ENCODE measurements around the gene AGRP. TPM values are rescaled to one million over a fixed set of nuclear protein-coding genes. Genes with fewer than 3 reads are reported as not detected.

Gene AGRP
- total and polyA plus RNA-seq, 9 donors = not detected

DNA sequence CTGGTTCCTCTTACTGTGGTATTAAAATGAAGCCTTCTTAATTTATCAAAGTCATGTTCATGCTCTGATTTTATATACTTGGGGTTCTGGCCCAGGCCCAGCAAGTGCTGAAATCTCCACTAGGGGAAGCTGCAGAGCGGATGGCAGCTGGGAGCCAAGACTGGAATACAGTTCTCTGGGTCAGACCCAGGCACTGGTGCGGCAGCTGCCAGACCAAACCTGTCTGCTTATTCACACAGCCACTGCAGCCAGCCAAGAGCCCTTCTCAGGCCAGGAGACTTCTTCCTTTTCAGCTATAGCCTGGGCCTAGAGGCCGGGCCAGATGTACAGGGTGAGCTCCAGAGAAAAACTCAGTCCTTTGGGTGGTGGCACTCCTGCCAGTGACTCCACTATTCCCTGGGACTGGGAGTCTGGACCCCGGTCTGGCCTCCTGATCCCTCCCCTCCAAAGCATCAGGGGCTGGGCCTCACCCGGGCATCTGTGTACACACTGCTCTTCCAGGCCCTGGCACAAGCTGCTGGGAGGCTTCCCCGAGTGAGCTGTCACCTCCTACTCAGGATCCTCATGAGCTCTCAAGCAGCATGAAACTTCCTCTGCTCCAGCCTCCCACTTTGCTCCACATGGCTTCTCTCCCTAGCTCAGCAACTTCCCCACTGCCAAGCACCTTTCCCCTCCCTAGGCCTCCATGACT lies 26.8 kb downstream of the AGRP start:
- peak; percentile 86 for DNase-seq
- H3K4me3 ChIP-seq (ENCODE audit: low read length) = no peak overlapping the region
- WGBS (ENCODE audit: insufficient coverage) = 29% methylated on average over 6 of the region's 6 CpGs
- H3K4me1 ChIP-seq (ENCODE audit: control insufficient read depth, insufficient read depth, low read length) = peaks cover 78% of the 10 kb centered on the region
- no peaks in the 10 kb centered on the region for H3K27me3 ChIP-seq (ENCODE audit: control insufficient read depth, insufficient read depth, low read length)
- peaks cover 21% of the 10 kb centered on the region for H3K36me3 ChIP-seq (ENCODE audit: control insufficient read depth, insufficient read depth, low read length)
- no peaks in the 10 kb centered on the region for H3K9me3 ChIP-seq (replicated peaks; ENCODE audit: control insufficient read depth, low read depth, low read length)
- peak overlapping the region; percentile 91 for H3K27ac ChIP-seq (ENCODE audit: low read length)

DNA sequence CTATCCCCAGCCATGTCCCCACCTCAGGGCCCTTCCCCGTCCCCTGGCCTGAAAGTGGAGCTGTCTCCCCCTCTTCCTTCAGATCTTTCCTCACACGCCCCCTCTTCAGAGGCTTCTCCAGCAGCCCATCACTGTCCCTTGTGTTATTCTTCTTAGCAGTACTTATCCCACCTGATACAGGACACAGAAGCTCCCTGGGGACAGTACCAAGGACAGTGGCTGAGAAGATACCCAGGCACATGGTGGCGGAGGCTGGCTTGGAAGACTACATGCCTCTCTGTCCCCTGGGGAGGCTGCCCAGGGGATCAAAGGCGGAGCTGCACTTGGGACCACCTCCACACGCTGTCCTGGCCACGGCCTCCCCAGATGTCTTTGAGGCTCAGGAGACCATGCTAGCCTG lies 28.5 kb downstream of the AGRP start:
- no peak for DNase-seq
- peaks cover 23% of the 10 kb centered on the region for H3K36me3 ChIP-seq (ENCODE audit: control insufficient read depth, insufficient read depth, low read length)
- H3K27me3 ChIP-seq (ENCODE audit: control insufficient read depth, insufficient read depth, low read length) = no peaks in the 10 kb centered on the region
- no peak overlapping the region for H3K27ac ChIP-seq (ENCODE audit: low read length)
- peaks cover 78% of the 10 kb centered on the region for H3K4me1 ChIP-seq (ENCODE audit: control insufficient read depth, insufficient read depth, low read length)
- no peaks in the 10 kb centered on the region for H3K9me3 ChIP-seq (replicated peaks; ENCODE audit: control insufficient read depth, low read depth, low read length)
- H3K4me3 ChIP-seq (ENCODE audit: low read length) = no peak overlapping the region
- 80% methylated on average over 2 of the region's 6 CpGs for WGBS (ENCODE audit: insufficient coverage)

GRCh38 chr16:67454104-67454503 lies 29.2 kb downstream of the AGRP start:
- WGBS (ENCODE audit: insufficient coverage) = 76% methylated on average over 5 of the region's 5 CpGs
- H3K27me3 ChIP-seq (ENCODE audit: control insufficient read depth, insufficient read depth, low read length) = no peaks in the 10 kb centered on the region
- H3K4me3 ChIP-seq (ENCODE audit: low read length) = no peak overlapping the region
- H3K4me1 ChIP-seq (ENCODE audit: control insufficient read depth, insufficient read depth, low read length) = peaks cover 78% of the 10 kb centered on the region
- H3K36me3 ChIP-seq (ENCODE audit: control insufficient read depth, insufficient read depth, low read length) = peaks cover 26% of the 10 kb centered on the region
- H3K27ac ChIP-seq (ENCODE audit: low read length) = no peak overlapping the region
- no peak for DNase-seq
- no peaks in the 10 kb centered on the region for H3K9me3 ChIP-seq (replicated peaks; ENCODE audit: control insufficient read depth, low read depth, low read length)

- 26% methylated on average over 2 of the region's 2 CpGs for WGBS (ENCODE audit: insufficient coverage)
- Histone ChIP-seq H3K4me1 (ENCODE audit: control insufficient read depth, insufficient read depth, low read length) (peaks cover 76% of the 10 kb centered on the region), H3K4me3 (ENCODE audit: low read length) (no peak overlapping the region), H3K27ac (ENCODE audit: low read length) (peak overlapping the region; percentile 77), H3K36me3 (ENCODE audit: control insufficient read depth, insufficient read depth, low read length) (peaks cover 26% of the 10 kb centered on the region), H3K27me3 (ENCODE audit: control insufficient read depth, insufficient read depth, low read length) (no peaks in the 10 kb centered on the region), H3K9me3 (replicated peaks; ENCODE audit: control insufficient read depth, low read depth, low read length) (no peaks in the 10 kb centered on the region)
- DNase-seq = peak; percentile 71
Measured at GRCh38 chr16:67451704-67452435, 31.5 kb downstream of the AGRP start.

DNA sequence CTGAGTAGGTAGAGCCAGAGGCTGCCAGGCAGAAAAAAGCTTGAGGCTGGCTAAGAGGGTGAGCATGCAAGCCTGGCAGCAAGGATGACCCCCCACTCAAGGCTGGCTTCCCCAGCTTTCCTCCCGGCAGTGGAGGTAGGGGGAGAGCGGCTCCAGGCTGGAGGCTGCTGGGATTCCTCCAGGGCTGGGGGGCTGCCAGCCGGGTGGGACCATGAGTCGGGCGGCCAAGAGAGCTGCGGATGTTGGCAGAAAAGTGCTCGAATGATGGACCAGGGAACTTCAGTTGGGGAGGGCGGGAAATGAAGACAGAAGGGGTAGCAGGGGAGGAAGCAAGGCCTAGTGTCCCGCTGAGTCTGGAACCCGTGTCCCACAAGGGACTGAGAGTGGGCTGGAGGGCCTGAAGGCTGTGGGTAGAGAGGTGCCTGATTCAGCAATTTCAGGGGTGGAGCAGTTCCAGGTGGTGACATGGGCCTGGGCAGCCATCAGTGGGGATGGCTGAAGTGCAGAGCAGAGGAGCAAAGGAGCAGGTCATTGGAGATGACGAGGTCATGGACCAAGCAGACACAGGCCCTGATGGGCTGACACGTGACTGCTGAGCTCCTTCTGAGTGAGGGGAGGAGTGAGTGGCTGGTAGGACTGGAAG lies 32.2 kb downstream of the AGRP start:
- H3K36me3 ChIP-seq (ENCODE audit: control insufficient read depth, insufficient read depth, low read length) = peaks cover 26% of the 10 kb centered on the region

GRCh38 chr16:67449739-67450138 lies 33.6 kb downstream of the AGRP start:
- no peak overlapping the region for H3K4me3 ChIP-seq (ENCODE audit: low read length)
- no peaks in the 10 kb centered on the region for H3K9me3 ChIP-seq (replicated peaks; ENCODE audit: control insufficient read depth, low read depth, low read length)
- H3K27ac ChIP-seq (ENCODE audit: low read length) = peak overlapping the region; percentile 13
- no peak for DNase-seq
- no peaks in the 10 kb centered on the region for H3K27me3 ChIP-seq (ENCODE audit: control insufficient read depth, insufficient read depth, low read length)
- peaks cover 81% of the 10 kb centered on the region for H3K4me1 ChIP-seq (ENCODE audit: control insufficient read depth, insufficient read depth, low read length)
- 71% methylated on average over 3 of the region's 3 CpGs for WGBS (ENCODE audit: insufficient coverage)
- H3K36me3 ChIP-seq (ENCODE audit: control insufficient read depth, insufficient read depth, low read length) = peaks cover 30% of the 10 kb centered on the region

More for the DNA sequence above, 32.2 kb downstream of the AGRP start:
- WGBS (ENCODE audit: insufficient coverage) = 42% methylated on average over 10 of the region's 12 CpGs
- Histone ChIP-seq H3K4me3 (ENCODE audit: low read length) (no peak overlapping the region), H3K9me3 (replicated peaks; ENCODE audit: control insufficient read depth, low read depth, low read length) (no peaks in the 10 kb centered on the region), H3K27ac (ENCODE audit: low read length) (peak overlapping the region; percentile 77), H3K27me3 (ENCODE audit: control insufficient read depth, insufficient read depth, low read length) (no peaks in the 10 kb centered on the region), H3K4me1 (ENCODE audit: control insufficient read depth, insufficient read depth, low read length) (peaks cover 76% of the 10 kb centered on the region)
- DNase-seq = peak; percentile 79

GRCh38 chr16:67449336-67449735 lies 34.0 kb downstream of the AGRP start:
- Histone ChIP-seq H3K4me1 (ENCODE audit: control insufficient read depth, insufficient read depth, low read length) (peaks cover 85% of the 10 kb centered on the region), H3K36me3 (ENCODE audit: control insufficient read depth, insufficient read depth, low read length) (peaks cover 30% of the 10 kb centered on the region), H3K9me3 (replicated peaks; ENCODE audit: control insufficient read depth, low read depth, low read length) (no peaks in the 10 kb centered on the region), H3K27me3 (ENCODE audit: control insufficient read depth, insufficient read depth, low read length) (no peaks in the 10 kb centered on the region), H3K4me3 (ENCODE audit: low read length) (no peak overlapping the region), H3K27ac (ENCODE audit: low read length) (peak overlapping the region; percentile 13)
- 55% methylated on average over 2 of the region's 2 CpGs for WGBS (ENCODE audit: insufficient coverage)
- DNase-seq = peak; percentile 63

DNA sequence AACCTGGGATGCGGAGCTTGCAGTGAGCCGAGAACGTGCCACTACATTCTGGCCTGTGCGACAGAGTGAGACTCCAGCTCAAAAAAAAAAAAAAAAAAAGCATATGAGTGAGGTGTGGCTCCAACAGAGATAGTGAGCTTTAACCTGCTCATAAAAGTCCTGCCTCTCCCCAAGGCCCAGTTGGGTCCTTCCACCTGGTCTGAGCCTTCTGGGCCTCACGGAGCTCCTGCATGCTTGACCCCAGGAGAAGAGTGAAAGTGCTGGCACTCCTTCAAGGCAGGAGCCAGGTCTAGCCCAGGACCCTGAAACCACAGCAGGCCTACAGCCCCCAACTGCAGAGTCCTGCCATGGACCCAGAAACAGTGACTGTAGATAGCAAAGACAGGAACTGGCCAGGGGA lies 34.8 kb downstream of the AGRP start:
- Histone ChIP-seq H3K9me3 (replicated peaks; ENCODE audit: control insufficient read depth, low read depth, low read length) (no peaks in the 10 kb centered on the region), H3K4me1 (ENCODE audit: control insufficient read depth, insufficient read depth, low read length) (peaks cover 92% of the 10 kb centered on the region), H3K4me3 (ENCODE audit: low read length) (no peak overlapping the region), H3K36me3 (ENCODE audit: control insufficient read depth, insufficient read depth, low read length) (peaks cover 30% of the 10 kb centered on the region), H3K27ac (ENCODE audit: low read length) (no peak overlapping the region), H3K27me3 (ENCODE audit: control insufficient read depth, insufficient read depth, low read length) (no peaks in the 10 kb centered on the region)
- no peak for DNase-seq
- WGBS (ENCODE audit: insufficient coverage) = 90% methylated on average over 1 of the region's 5 CpGs

DNA sequence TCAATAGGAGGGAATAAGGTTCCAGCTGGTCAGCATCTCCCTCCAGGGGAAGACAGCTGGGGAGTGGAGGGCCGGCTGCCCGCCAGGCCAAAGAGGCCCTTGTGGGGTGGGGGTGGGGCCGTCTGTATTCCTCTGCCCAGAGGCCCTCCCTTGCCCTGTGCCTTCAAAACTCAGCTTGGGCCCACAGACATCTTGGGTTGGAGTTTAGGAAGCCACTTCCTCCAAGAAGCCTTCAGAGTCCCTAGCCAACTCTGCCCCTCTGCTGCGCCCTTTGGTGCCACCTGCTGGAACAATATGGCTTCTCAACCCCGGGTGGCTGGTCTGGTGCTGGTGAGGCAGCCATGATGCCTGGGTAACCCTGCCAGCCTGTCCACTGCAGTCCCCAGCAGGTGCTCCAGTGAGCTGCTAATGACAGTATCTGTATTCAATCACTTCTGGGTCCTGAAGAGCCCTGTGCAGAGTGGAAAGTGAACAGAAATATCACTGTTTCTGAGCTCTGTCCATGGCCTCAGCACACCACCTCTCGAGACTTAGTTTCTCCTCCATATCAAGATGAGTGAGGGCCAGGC lies 35.8 kb downstream of the AGRP start:
- peak; percentile 85 for DNase-seq
- Histone ChIP-seq H3K36me3 (ENCODE audit: control insufficient read depth, insufficient read depth, low read length) (peaks cover 20% of the 10 kb centered on the region), H3K27ac (ENCODE audit: low read length) (peak overlapping the region; percentile 52), H3K9me3 (replicated peaks; ENCODE audit: control insufficient read depth, low read depth, low read length) (no peaks in the 10 kb centered on the region), H3K27me3 (ENCODE audit: control insufficient read depth, insufficient read depth, low read length) (no peaks in the 10 kb centered on the region), H3K4me3 (ENCODE audit: low read length) (no peak overlapping the region), H3K4me1 (ENCODE audit: control insufficient read depth, insufficient read depth, low read length) (peaks cover 98% of the 10 kb centered on the region)
- 61% methylated on average over 2 of the region's 6 CpGs for WGBS (ENCODE audit: insufficient coverage)

DNA sequence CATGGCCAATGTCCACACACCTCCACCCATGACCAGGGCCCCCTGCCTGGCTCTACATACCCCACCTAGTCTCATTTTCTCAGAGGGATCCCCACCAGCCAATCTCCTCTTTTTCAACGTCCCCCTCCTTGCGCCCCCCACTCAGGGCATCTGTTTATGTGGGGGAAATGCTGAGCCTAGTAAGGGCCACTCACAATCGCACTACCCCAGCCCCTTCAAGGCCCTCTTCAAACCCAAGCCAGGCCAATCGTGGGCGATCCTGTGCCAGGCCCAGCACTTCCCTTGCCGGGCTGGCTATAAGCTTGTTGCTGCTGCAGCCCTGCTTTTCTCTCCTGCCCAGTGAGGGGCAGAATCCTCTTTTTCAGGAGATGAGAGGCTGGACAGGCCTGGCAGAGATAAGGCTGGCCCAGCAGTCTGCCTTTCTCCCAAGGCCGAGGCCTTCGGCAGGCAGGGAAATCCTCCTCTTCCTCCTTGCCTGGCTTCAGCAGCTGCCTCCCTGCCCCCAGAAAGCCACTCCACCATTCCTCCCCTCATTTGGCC lies 36.3 kb downstream of the AGRP start:
- no peak overlapping the region for H3K4me3 ChIP-seq (ENCODE audit: low read length)
- DNase-seq = no peak
- peaks cover 98% of the 10 kb centered on the region for H3K4me1 ChIP-seq (ENCODE audit: control insufficient read depth, insufficient read depth, low read length)
- WGBS (ENCODE audit: insufficient coverage) = 70% methylated on average over 3 of the region's 8 CpGs
- H3K27ac ChIP-seq (ENCODE audit: low read length) = peak overlapping the region; percentile 52
- no peaks in the 10 kb centered on the region for H3K27me3 ChIP-seq (ENCODE audit: control insufficient read depth, insufficient read depth, low read length)
- H3K9me3 ChIP-seq (replicated peaks; ENCODE audit: control insufficient read depth, low read depth, low read length) = no peaks in the 10 kb centered on the region
- H3K36me3 ChIP-seq (ENCODE audit: control insufficient read depth, insufficient read depth, low read length) = peaks cover 15% of the 10 kb centered on the region

All from muscle of leg (tissue), 11 donors.